Heart left ventricle (tissue), 13 donors: ENCODE measurements around the gene CDC42SE2.

Source experiments
- CTCF ChIP-seq, 12 donors: fragments of 200-600 bp; sonication (generic) in 4 of 12; IDR thresholded peaks; one replicate each; pipeline versions ENCODE4 v1.5.0 to v1.8.0; 2018 to 2022; ENCODE audit warnings: antibody characterized with exemption in 12 of 12, mild to moderate bottlenecking in 5 of 12
- POLR2A ChIP-seq, 2 donors: fragments of 450-650 bp; IDR thresholded peaks; one replicate each; pipeline ENCODE4 v1.6.1; 2017; ENCODE audit warnings: antibody characterized with exemption in 2 of 2, mild to moderate bottlenecking in 2 of 2, moderate library complexity in 2 of 2
- donor health status: ischemic (EF 13 %, LVEDD 7.1; RV severe dilation, severe dysfunction).
- donor health status: DM: no; HTN: yes; CAD: no.
- donor health status: DM: no; HTN: no; CAD: no.
- donor health status: ischemic (EF 25% LVEDD 6.9; RV normal size, moderate dysfunction).
- donor health status: ischemic (EF 25% LVEDD 5.7; RV mildly dilated, moderate dysfunction).
- donor health status: ischemic (EF 35%, LVEDD 5.7; RV mildly dilated, moderate dysfunction).
- donor health status: nonischemic (EF 11% LVEDD 7.7; RV severe dilation, severe dysfunction).
- donor health status: DM: yes; HTN: yes; CAD: no.
- donor health status: PGD.
- donor health status: ischemic (EF 29% LVEDD 5.4; RV normal size, mild dysfunction).
- donor health status: nonischemic (EF 23%, LVEDD 6.1; RV moderate dilation, normal function).

- TF ChIP-seq CTCF (IDR thresholded peaks at IDR 0.05) (no peak), POLR2A (IDR thresholded peaks at IDR 0.05) (no peak)
These were observed 38.4 kb upstream of the CDC42SE2 start for GRCh38 chr5:131225282-131225974.
